ENCODE results near the gene KCNAB1. TPM values are rescaled to one million over a fixed set of nuclear protein-coding genes. Genes with fewer than 3 reads are reported as not detected.

KCNAB1 gene
- total RNA-seq, 1 donor from 2014 or later: not detected

Other genes with a start within 250 kb of the KCNAB1 start
- gene GMPS, start 249.9 kb upstream of the KCNAB1 start, total RNA-seq: 103 and 109 TPM in 2 replicates

Data from T-helper 2 cell treated with Interferon-gamma antibody and Interleukin-4, amounts not matched to agents 100 ng/mL and 5 ng/mL, for 36 hours (primary cell).